Endodermal cell (in vitro differentiated cells): Measurements from ENCODE around the gene PNISR. TPM values are rescaled to one million over a fixed set of nuclear protein-coding genes. Genes with fewer than 3 reads are reported as not detected.

ENCODE experiments used
- DNase-seq: peaks from one replicate; pipeline ENCODE4 v3.0.0-alpha.2; 2017
- H3K27ac ChIP-seq: 2 replicates; pipeline ENCODE4 v1.5.1; 2013; ENCODE audit warnings: mild to moderate bottlenecking, low read depth, low read length, moderate library complexity
- H3K27me3 ChIP-seq: 2 replicates; pipeline ENCODE4 v1.6.1; 2013; ENCODE audit warnings: mild to moderate bottlenecking, low read length, moderate library complexity; ENCODE audit not compliant: insufficient read depth, control insufficient read depth, poor library complexity, severe bottlenecking
- H3K36me3 ChIP-seq: 2 replicates; pipeline ENCODE4 v1.7.0; 2013; ENCODE audit warnings: mild to moderate bottlenecking, low read length, moderate library complexity; ENCODE audit not compliant: control insufficient read depth, insufficient read depth
- H3K4me1 ChIP-seq: one replicate; pipeline ENCODE4 v1.7.0; 2013; ENCODE audit warnings: low read length; ENCODE audit not compliant: control insufficient read depth, insufficient read depth
- H3K4me3 ChIP-seq: 2 replicates; pipeline ENCODE4 v1.5.1; 2013; ENCODE audit warnings: mild to moderate bottlenecking, low read length, moderate library complexity
- H3K9ac ChIP-seq: 2 replicates; pipeline ENCODE4 v1.6.1; 2013; ENCODE audit warnings: mild to moderate bottlenecking, low read length, moderate library complexity; ENCODE audit not compliant: poor library complexity, severe bottlenecking; ENCODE audit errors: extremely low read depth
- H3K9me3 ChIP-seq: 2 replicates; pipeline ENCODE4 v1.6.1; 2013; ENCODE audit warnings: mild to moderate bottlenecking, low read length, moderate library complexity; ENCODE audit not compliant: control insufficient read depth
- H3K27ac Mint-ChIP-seq: 2 replicates; pipeline ENCODE4 v1.8.0; 2020; ENCODE audit warnings: mixed read lengths
- H3K27me3 Mint-ChIP-seq: 2 replicates; pipeline ENCODE4 v1.8.0; 2021; ENCODE audit warnings: mild to moderate bottlenecking, mixed read lengths; ENCODE audit not compliant: insufficient read depth
- H3K36me3 Mint-ChIP-seq: 2 replicates; pipeline ENCODE4 v1.8.0; 2020; ENCODE audit warnings: low read depth, mixed read lengths
- H3K4me1 Mint-ChIP-seq: 2 replicates; pipeline ENCODE4 v1.8.0; 2020; ENCODE audit warnings: mixed read lengths
- H3K4me3 Mint-ChIP-seq: 2 replicates; pipeline ENCODE4 v1.8.0; 2020; ENCODE audit warnings: mild to moderate bottlenecking, moderate library complexity, mixed read lengths
- H3K9me3 Mint-ChIP-seq: 2 replicates; pipeline ENCODE4 v1.8.0; 2020; ENCODE audit warnings: mild to moderate bottlenecking, mixed read lengths
- WGBS, 2 experiments: methylation state at CpG; one replicate each; pipeline versions ENCODE4 v1.1.5 to v1.1.7; 2013; ENCODE audit warnings: missing lambda C conversion rate in 2 of 2, mixed read lengths in 1 of 2; ENCODE audit not compliant: insufficient coverage in 1 of 2, insufficient read length in 1 of 2; 5-methylcytosine and 5-hydroxymethylcytosine counted together
- total RNA-seq, 2 donors: library from RNA; stranded (reverse); fragmentation: NEBNext Ultra II Directional in 1 of 2; extraction: Animal tissue kit (Norgen Biotek cat#: 25700) in 1 of 2; gene quantifications; 2 replicates in 1 of 2; 3 replicates in 1 of 2; pipeline ENCODE4 v1.2.1, GENCODE V29; 2021
- TF ChIP-seq, protein P1 (sequence below): fragments of 200-600 bp; sonication (generic); conservative IDR thresholded peaks from 2 replicates; pipeline ENCODE4 v1.5.0; 2021; ENCODE audit warnings: antibody characterized with exemption, mild to moderate bottlenecking

Gene PNISR
- total RNA-seq, 2 donors from 2014 or later = 150 to 197 TPM

DNA sequence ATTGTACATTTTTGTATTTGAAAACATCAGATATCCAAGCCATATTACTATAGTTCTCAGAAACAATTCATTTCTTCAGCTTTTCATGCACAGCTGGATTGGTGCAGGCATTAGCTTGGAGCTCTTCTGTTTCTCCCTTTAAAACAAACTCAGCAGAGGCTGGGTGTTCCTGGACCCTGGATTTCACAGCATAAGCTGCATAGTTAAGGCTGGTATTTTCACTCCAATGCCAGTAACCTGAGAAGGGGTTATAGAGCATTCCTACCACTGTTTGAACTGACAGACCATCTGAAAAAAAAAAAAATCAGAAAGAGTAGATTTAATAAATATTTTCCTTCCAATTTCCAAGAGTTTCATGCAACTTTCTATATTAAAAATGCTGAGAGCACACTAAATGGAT is 55.6 kb downstream of the PNISR start:
- Mint-ChIP-seq H3K9me3 (no peaks in the 10 kb centered on the region), H3K4me1 (peaks cover 4% of the 10 kb centered on the region), H3K27ac (no peak overlapping the region), H3K4me3 (no peak overlapping the region), H3K27me3 (no peaks in the 10 kb centered on the region), H3K36me3 (no peaks in the 10 kb centered on the region)
- no peaks in the 10 kb centered on the region for H3K4me1 ChIP-seq
- TF ChIP-seq, protein P1, sequence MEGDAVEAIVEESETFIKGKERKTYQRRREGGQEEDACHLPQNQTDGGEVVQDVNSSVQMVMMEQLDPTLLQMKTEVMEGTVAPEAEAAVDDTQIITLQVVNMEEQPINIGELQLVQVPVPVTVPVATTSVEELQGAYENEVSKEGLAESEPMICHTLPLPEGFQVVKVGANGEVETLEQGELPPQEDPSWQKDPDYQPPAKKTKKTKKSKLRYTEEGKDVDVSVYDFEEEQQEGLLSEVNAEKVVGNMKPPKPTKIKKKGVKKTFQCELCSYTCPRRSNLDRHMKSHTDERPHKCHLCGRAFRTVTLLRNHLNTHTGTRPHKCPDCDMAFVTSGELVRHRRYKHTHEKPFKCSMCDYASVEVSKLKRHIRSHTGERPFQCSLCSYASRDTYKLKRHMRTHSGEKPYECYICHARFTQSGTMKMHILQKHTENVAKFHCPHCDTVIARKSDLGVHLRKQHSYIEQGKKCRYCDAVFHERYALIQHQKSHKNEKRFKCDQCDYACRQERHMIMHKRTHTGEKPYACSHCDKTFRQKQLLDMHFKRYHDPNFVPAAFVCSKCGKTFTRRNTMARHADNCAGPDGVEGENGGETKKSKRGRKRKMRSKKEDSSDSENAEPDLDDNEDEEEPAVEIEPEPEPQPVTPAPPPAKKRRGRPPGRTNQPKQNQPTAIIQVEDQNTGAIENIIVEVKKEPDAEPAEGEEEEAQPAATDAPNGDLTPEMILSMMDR = peak; percentile 18
- DNase-seq = peak; percentile 54
- H3K9ac ChIP-seq = no peak overlapping the region
- no peaks in the 10 kb centered on the region for H3K36me3 ChIP-seq
- no peaks in the 10 kb centered on the region for H3K27me3 ChIP-seq
- no peak overlapping the region for H3K4me3 ChIP-seq
- no peak overlapping the region for H3K27ac ChIP-seq
- H3K9me3 ChIP-seq = no peaks in the 10 kb centered on the region

DNA sequence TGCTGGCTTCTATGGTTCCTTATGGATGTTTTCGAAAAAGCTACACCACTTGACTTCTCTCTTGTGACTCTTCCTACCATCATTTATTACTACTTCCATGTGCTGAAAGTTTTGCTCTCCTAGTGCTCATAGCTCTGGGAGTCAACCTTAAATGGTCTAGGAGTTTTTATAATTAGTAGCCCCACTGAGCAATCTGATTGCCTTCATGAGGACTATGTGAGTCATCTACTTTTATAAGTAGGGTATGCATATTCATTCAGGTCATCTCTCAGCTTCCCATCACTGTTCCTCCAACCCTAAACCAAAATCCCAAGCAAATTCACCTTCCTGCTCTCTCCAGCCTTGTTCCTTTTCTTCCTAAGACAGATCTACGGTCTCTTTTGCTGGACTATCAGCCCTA is 58.3 kb downstream of the PNISR start:
- H3K4me3 Mint-ChIP-seq = no peak overlapping the region
- H3K36me3 Mint-ChIP-seq = no peaks in the 10 kb centered on the region
- no peak overlapping the region for H3K27ac Mint-ChIP-seq
- H3K27me3 Mint-ChIP-seq = no peaks in the 10 kb centered on the region
- H3K4me1 Mint-ChIP-seq = peaks cover 4% of the 10 kb centered on the region
- TF ChIP-seq, protein P1 = no peak
- no peaks in the 10 kb centered on the region for H3K9me3 Mint-ChIP-seq
- Histone ChIP-seq H3K4me3 (no peak overlapping the region), H3K4me1 (no peaks in the 10 kb centered on the region), H3K36me3 (no peaks in the 10 kb centered on the region), H3K9me3 (no peaks in the 10 kb centered on the region), H3K27ac (no peak overlapping the region), H3K27me3 (no peaks in the 10 kb centered on the region), H3K9ac (no peak overlapping the region)
- DNase-seq = no peak
- WGBS, 2 experiments = 80 to 92% methylated on average over 2 of the region's 2 CpGs

DNA sequence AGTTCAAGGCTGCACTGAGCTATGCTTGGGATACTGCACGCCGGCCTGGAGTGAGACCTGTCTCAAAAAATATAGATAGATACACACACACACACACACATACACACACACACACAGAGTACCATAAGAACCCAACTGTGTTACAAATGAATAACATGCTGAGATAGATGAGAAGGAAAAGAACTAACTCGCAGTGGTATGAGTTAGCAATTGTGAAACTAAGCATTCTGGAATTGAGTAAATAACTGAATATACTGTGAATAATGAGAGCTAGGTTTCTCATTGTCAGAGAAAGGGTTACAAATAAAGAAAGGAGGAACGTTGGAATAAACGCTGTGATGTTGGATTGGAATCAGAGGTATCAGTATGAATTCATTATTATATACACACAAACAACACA is 61.1 kb downstream of the PNISR start:
- Mint-ChIP-seq H3K4me3 (no peak overlapping the region), H3K27me3 (no peaks in the 10 kb centered on the region), H3K27ac (no peak overlapping the region), H3K36me3 (no peaks in the 10 kb centered on the region), H3K9me3 (no peaks in the 10 kb centered on the region), H3K4me1 (no peaks in the 10 kb centered on the region)
- no peak for DNase-seq
- Histone ChIP-seq H3K4me3 (no peak overlapping the region), H3K9ac (no peak overlapping the region), H3K4me1 (no peaks in the 10 kb centered on the region), H3K36me3 (no peaks in the 10 kb centered on the region), H3K9me3 (no peaks in the 10 kb centered on the region), H3K27ac (no peak overlapping the region), H3K27me3 (no peaks in the 10 kb centered on the region)
- WGBS, 2 experiments = 87 to 91% methylated on average over 1 to 4 of the region's 5 CpGs
- TF ChIP-seq, protein P1 = no peak
